A673 (cell line): ENCODE results near the gene HCAR2. TPM values are rescaled to one million over a fixed set of nuclear protein-coding genes. Genes with fewer than 3 reads are reported as not detected.
A peak's percentile ranks its signal among the peaks of the same experiment; 100 is the strongest.
"Not testable (repeated sequence)": the region's sequence is repeated elsewhere in the genome, so short reads cannot be mapped to it uniquely, and the experiment has no call there.

Experiments
- BruUV-seq: library from RNA; stranded (reverse); fragments of 400-500 nt; replicated peaks from 2 replicates; lab custom pipeline; 2021; lab: Mats Ljungman, UMichigan
- CTCF ChIA-PET: fragments of 300-600 bp; sonication (Branson Sonifier 250); formaldehyde crosslinking; loops from one replicate; lab custom pipeline; 2022; ENCODE audit warnings: antibody characterized with exemption; lab: Charles Lee
- POLR2A ChIA-PET: fragments of 300-600 bp; sonication (Branson Sonifier 250); formaldehyde crosslinking; loops from one replicate; lab custom pipeline; 2022; ENCODE audit warnings: antibody characterized with exemption; ENCODE audit not compliant: low non-redundant PET; lab: Charles Lee
- DNase-seq: peaks from one replicate; pipeline ENCODE4 v3.0.0-alpha.2; 2015; ENCODE audit warnings: low spot score
- H3K27ac ChIP-seq: fragments of 200-600 bp; sonication (generic); 2 replicates; pipeline ENCODE4 v1.5.1; 2016; ENCODE audit warnings: mixed run types, low read depth, mild to moderate bottlenecking, mixed read lengths, antibody characterized with exemption, low read length; ENCODE audit not compliant: poor library complexity, severe bottlenecking
- H3K27me3 ChIP-seq: fragments of 200-600 bp; sonication (generic); replicated peaks from 2 replicates; pipeline ENCODE4 v1.6.1; 2017; ENCODE audit warnings: mixed run types, low read depth, mild to moderate bottlenecking, mixed read lengths, antibody characterized with exemption, low read length; ENCODE audit not compliant: insufficient read depth, poor library complexity
- H3K36me3 ChIP-seq: fragments of 200-600 bp; sonication (generic); 2 replicates; pipeline ENCODE4 v1.6.1; 2016; ENCODE audit warnings: mixed run types, mild to moderate bottlenecking, mixed read lengths, antibody characterized with exemption, low read length; ENCODE audit not compliant: insufficient read depth, poor library complexity, severe bottlenecking
- H3K4me1 ChIP-seq: fragments of 200-600 bp; sonication (generic); 2 replicates; pipeline ENCODE4 v1.6.1; 2017; ENCODE audit warnings: mixed run types, mild to moderate bottlenecking, mixed read lengths, antibody characterized with exemption, low read length; ENCODE audit not compliant: insufficient read depth, poor library complexity, severe bottlenecking
- H3K4me3 ChIP-seq: fragments of 200-600 bp; sonication (generic); 2 replicates; pipeline ENCODE4 v1.5.1; 2016; ENCODE audit warnings: low read depth, mixed run types, mild to moderate bottlenecking, mixed read lengths, low read length; ENCODE audit not compliant: poor library complexity, severe bottlenecking
- H3K9me3 ChIP-seq: fragments of 200-600 bp; sonication (generic); 2 replicates; pipeline ENCODE4 v1.6.1; 2016; ENCODE audit warnings: mixed run types, low read depth, mild to moderate bottlenecking, mixed read lengths, antibody characterized with exemption, low read length; ENCODE audit not compliant: poor library complexity, severe bottlenecking
- intact Hi-C: fragments of 100-400 bp; cut with micrococcal nuclease; formaldehyde crosslinking; loops from one replicate; pipeline ENCODE4 v1.10.0; 2022; ENCODE audit not compliant: unreplicated experiment
- total RNA-seq: library from RNA; stranded (reverse); gene quantifications from 2 replicates; pipeline ENCODE4 v1.2.3, GENCODE V29; 2021

HCAR2 gene
- total RNA-seq, 1 experiment from 2014 or later, result 0.34 TPM

DNA sequence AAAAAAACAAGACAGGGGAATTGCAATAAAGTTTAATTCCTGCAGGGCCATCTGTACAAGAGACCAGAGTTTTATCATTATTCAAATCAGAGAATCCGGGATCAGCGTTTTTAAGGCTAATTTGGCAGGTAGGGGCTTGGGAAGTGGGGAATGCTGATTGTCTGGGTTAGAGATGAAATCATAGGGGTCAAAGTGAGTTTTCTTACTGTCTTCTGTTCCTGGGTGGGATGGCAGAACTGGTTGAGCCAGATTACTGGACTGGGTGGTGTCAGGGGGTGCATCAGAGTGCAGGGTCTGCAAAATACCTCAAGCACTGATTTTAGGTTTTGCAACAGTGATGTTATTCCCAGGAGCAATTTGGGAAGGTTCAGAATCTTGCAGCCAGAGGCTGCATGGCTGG is 7.2 kb upstream of the HCAR2 start:
- DNase-seq, BruUV-seq, H3K9me3 ChIP-seq, H3K27ac ChIP-seq, H3K36me3 ChIP-seq, H3K4me1 ChIP-seq, CTCF ChIA-PET, POLR2A ChIA-PET, H3K4me3 ChIP-seq, H3K27me3 ChIP-seq, intact Hi-C loops: not testable (repeated sequence)

DNA sequence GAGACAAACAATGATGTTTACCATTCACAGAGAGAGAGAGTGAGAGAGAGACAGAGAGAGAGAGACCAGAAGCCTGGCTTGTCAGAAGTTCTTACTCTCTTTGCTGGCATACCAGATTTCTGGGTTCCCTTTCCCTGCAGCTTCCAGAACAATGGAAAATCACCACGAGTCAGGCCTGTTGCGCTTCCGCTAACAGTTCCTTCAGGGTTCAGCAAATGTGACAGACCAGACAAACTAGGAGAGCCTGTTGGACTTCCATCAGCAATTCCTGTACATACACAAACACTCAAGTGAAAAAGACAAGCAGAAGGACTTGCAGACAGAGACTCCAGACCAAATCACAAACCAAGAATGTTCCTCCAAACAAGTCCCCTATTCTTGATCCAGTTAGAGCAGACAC is 6.1 kb upstream of the HCAR2 start:
- H3K36me3 ChIP-seq, intact Hi-C loops, H3K4me1 ChIP-seq, BruUV-seq, H3K27me3 ChIP-seq, H3K9me3 ChIP-seq, CTCF ChIA-PET, POLR2A ChIA-PET, H3K27ac ChIP-seq, H3K4me3 ChIP-seq, DNase-seq: not testable (repeated sequence)

DNA sequence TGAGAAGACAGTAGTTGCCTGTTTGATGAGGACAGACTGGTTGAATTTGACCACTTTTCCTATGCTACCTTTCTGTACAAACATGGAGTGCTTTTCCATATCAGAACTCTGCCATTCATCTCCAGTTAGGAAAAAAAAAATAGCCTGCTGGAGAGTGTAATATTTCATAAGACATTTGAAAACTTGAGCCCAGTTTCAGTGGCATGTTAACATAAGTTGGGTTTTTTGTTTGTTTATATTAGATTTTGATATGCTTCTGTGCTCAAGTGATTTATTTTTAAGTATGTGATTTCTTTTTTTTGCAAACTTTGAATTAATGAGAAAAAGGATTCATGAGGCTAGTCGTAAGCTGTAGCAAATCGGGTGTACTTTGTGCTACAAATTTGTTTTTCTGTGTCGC is 684 bp upstream of the HCAR2 start:
- intact Hi-C loops, H3K9me3 ChIP-seq, BruUV-seq, DNase-seq, H3K4me3 ChIP-seq, POLR2A ChIA-PET, H3K36me3 ChIP-seq, H3K27me3 ChIP-seq, CTCF ChIA-PET, H3K27ac ChIP-seq: not testable (repeated sequence)
- peaks cover 20% of the 10 kb centered on the region for H3K4me1 ChIP-seq

DNA sequence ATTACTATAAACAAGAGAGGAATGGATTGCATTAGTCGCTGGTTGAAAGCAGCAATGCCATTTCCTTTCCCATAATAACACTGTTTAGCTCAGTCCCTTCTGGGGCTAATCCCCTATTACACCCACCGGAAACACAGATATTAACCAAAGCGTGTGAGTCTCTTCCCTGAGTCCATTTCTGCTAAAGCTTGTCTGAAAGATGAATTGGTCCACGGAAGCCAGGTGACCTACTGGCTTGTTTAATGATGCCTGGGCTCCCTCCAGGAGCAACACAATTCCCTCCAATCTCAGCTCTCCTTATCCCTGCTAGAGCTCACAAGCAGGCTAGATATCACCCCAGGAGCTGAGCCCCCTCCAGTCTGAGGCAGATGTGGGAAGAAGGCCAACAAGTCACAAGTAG is 1.7 kb downstream of the HCAR2 start:
- H3K36me3 ChIP-seq, H3K4me3 ChIP-seq, BruUV-seq, CTCF ChIA-PET, H3K9me3 ChIP-seq, POLR2A ChIA-PET, intact Hi-C loops, H3K27me3 ChIP-seq: not testable (repeated sequence)
- DNase-seq, result peak; percentile 83
- Histone ChIP-seq H3K27ac (peak overlapping the region; percentile 73), H3K4me1 (peaks cover 20% of the 10 kb centered on the region)

- peaks cover 20% of the 10 kb centered on the region for H3K4me1 ChIP-seq
- H3K27me3 ChIP-seq, H3K27ac ChIP-seq, H3K4me3 ChIP-seq, DNase-seq, H3K36me3 ChIP-seq, POLR2A ChIA-PET, H3K9me3 ChIP-seq, intact Hi-C loops, BruUV-seq, CTCF ChIA-PET: not testable (repeated sequence)
Measured at GRCh38 chr12:122700038-122700710, 3.0 kb downstream of the HCAR2 start.

DNA sequence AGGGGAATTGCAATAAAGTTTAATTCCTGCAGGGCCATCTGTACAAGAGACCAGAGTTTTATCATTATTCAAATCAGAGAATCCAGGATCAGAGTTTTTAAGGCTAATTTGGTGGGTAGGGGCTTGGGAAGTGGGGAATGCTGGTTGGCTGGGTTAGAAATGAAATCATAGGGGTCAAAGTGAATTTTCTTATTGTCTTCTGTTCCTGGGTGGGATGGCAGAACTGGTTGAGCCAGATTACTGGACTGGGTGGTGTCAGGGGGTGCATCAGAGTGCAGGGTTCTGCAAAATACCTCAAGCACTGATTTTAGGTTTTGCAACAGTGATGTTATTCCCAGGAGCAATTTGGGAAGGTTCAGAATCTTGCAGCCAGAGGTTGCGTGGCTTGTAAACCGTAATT is 6.2 kb downstream of the HCAR2 start:
- H3K4me1 ChIP-seq, H3K4me3 ChIP-seq, intact Hi-C loops, H3K27ac ChIP-seq, CTCF ChIA-PET, H3K9me3 ChIP-seq, H3K27me3 ChIP-seq, DNase-seq, H3K36me3 ChIP-seq, BruUV-seq, POLR2A ChIA-PET: not testable (repeated sequence)
